GM21786 (cell line): ENCODE results near the gene CCDC12.

Experiments
- ATAC-seq: cut with Tn5 transposase; IDR thresholded peaks from one replicate; pipeline ENCODE4 v1.9.1; 2021; ENCODE audit not compliant: unreplicated experiment

CCDC12 gene

GRCh38 chr3:46997453-46998091 is 21.0 kb upstream of the CCDC12 start:
- ATAC-seq = no peak

- no peak for ATAC-seq
These were observed 20.3 kb upstream of the CCDC12 start for GRCh38 chr3:46996689-46997452.

GRCh38 chr3:46995901-46996562 is 19.5 kb upstream of the CCDC12 start:
- no peak for ATAC-seq

GRCh38 chr3:46994801-46995731 is 18.5 kb upstream of the CCDC12 start:
- no peak for ATAC-seq

GRCh38 chr3:46993986-46994385 is 17.4 kb upstream of the CCDC12 start:
- ATAC-seq = no peak

DNA sequence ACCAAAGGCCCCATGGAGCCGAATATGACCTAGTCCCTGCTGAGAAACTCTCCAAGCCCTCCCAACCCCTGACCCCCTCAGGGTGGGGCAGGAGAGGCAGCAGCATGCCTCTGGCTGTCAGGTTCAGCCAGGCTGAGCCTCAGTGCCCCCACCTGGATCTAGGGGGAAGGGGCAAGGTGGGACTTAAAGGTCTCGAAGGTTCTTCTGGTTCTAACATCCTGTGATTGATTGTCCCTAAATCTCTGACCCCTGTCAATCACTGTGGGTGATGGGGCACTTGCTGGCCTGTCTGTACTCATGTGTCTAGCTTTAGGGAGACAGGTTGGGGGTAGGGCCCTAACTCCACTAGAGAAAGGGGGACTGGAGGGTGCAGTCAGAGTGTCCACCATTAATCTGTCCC is 16.7 kb upstream of the CCDC12 start:
- ATAC-seq = no peak

DNA sequence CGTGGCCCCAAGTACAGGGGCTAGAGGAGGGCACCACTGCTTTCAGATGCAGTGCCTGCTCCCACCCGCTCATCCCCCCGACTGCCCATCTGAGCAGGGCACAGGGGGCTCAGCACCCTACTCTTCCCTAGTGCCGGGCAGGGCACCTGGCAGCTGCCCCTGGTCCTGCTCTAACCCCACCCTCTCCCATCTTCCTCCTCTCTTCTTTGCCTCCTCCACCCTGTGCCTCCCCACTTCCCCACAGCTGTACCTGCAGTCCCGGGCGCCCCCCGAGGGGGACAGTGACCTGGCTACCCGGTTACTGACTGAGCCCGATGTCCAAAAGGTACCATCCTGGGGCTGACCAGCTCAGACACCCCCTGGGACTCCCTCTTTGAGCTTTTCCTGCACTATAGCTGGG is 15.7 kb upstream of the CCDC12 start:
- no peak for ATAC-seq

DNA sequence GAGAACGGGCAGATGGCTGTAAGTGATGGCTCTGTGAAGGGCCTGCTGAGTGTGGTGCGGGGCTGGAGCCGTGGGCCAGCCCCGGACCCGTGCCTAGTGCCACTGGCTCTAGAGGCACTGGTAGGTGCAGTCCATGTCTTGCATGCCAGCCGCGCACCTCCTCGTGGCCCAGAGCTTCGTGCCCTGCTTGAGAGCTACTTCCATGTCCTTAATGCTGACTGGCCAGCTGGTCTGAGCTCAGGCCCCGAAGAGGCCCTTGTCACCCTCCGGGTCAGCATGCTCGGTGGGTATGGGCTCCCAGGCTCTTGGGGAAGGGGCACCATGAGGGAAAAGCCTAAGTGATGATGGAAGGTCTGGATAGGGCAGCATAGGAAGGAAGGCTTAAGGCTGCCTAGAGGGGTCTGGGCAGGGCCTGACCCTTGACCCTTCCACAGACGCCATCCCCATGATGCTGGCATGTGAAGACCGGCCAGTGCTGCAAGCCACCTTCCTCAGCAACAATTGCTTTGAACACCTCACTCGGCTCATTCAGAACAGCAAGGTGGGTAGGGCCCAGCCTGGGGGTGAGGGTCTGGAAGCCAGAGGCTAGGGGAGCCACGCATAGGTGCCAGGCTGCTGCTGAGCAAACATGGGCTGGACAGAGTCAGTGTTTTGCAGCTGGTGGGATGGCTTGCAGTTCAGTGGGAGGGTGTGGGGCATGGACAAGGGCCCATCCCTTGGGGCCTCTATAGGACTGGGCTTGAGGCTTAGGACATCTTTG is 15.0 kb upstream of the CCDC12 start:
- no peak for ATAC-seq

- ATAC-seq = peak; percentile 43
These were observed 14.2 kb upstream of the CCDC12 start for GRCh38 chr3:46990573-46991374.

DNA sequence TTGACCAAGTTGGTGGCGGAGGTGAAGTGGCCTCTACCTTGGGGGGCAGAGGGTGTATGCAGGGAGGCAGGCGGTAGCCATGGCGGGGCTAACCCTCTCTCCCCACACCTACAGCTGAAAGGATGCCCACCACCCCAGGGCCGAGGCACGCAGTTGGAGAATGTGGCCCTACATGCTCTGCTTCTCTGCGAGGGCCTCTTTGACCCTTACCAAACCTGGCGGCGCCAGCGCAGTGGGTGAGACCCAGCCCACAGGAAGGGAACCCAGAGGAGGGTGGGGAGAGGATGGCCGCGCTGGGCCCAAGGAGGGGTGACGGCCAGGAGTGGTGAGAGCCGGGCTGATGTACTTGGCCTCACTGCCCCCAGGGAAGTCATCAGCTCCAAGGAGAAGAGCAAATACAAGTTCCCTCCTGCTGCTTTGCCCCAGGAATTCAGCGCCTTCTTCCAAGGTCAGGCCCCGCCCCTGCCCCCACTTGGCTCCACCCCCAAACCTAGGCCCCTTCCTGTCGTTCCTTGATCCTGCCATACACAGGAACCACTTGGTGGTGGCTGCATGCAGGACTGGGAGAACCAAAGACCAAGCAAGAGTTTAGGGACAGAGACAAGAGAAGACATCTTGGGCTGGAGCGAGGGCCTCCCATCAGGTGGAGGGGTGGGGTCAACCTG is 12.7 kb upstream of the CCDC12 start:
- no peak for ATAC-seq

DNA sequence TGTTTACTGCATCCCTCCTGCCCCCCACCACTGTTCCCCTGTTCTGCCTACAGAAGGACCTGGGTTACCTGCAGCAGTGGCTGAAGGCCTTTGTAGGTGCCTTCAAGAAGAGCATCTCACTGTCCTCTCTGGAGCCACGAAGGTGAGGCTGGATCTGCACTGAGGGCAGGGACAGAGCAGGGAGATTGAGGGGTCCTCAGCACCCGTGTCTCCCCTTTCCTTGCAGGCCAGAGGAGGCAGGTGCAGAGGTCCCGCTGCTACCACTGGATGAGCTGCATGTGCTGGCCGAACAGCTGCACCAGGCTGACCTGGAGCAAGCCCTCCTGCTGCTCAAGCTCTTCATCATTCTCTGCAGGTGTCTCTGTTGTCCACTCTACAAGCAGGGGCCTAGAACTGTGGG is 12.1 kb upstream of the CCDC12 start:
- no peak for ATAC-seq

DNA sequence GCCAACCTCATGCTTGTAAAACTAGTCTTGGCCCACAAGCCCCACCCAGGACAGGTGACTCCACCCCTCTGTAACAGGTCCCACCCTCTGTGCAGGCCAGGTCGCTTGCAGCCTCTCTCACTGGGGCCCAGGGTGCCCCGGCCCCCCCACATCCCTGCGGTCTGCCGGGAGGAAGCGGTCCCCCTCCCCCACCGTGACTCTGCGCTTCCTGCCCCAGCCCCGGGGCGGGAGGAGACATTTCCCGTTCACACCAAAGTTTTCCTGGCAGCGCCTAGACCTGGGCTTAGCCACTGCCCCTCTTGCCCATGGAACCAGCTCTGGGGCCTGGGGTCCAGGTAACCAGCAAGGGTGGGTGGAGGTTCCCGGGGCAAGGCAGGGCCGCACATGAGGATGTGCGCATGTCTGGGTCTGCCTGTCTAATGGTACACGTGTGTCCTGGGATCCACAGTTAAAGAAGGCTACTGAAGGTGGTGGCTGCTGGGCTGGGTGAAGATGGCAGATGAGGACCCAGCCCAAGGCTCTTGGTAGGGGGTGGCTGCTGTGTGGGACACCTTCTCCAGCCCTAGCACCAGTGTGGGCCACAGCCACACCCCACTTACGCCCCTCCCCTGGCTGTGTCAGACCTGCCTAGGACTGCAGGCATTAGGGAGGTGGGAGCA is 11.3 kb upstream of the CCDC12 start:
- ATAC-seq = peak; percentile 62

GRCh38 chr3:46987319-46987742 is 10.8 kb upstream of the CCDC12 start:
- no peak for ATAC-seq

GRCh38 chr3:46986782-46987310 is 10.3 kb upstream of the CCDC12 start:
- ATAC-seq = no peak

- ATAC-seq = no peak
These were observed 9.6 kb upstream of the CCDC12 start for GRCh38 chr3:46986055-46986730.

- no peak for ATAC-seq
These were observed 9.0 kb upstream of the CCDC12 start for GRCh38 chr3:46985588-46985987.

DNA sequence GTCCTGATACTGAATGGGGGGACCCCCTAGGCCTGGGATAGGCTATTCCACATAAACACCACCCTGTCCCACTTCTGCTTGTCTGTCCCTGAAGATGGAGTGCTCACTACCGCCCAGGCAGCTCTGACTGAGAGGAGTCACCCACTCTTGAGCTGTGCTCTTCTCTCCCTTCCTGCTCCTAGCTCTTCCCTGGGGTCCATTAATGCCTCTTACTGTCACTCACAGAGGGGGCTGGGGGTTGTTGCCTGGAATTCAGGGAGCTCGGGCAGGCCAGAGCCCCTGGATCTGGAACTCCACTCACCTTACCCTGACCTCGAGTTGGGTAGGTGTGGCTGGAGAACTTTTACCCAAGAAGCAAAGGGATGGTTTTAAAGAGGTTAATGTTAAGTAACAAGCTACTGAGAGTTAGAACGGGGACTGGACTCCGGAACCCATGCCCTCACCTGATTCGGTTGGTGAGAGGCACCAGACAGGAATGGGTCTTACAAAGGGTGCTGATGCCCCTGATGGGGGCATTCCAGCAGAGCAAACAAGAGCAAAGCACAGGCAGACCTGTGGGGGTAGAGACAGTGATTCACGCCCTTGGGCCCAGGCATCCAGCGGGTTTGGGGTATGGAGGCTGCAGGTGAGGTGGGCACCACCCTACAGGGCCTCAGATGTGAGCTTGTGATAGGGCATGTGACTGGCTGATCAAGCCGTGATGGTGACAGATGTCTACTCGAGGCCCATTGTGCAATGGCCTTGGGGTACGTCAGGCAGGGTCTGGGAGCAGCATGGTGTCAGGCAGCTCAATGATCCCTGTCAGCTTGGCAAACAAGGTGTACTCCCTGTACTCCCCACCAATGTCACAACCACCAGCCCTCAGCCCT is 8.3 kb upstream of the CCDC12 start:
- no peak for ATAC-seq
